HG02798 (cell line): ENCODE data around the gene LARGE1.

Experiments used
- ATAC-seq: cut with Tn5 transposase; IDR thresholded peaks from one replicate; pipeline ENCODE4 v1.9.1; 2021; ENCODE audit warnings: mild to moderate bottlenecking; ENCODE audit not compliant: unreplicated experiment, poor library complexity

The LARGE1 gene

GRCh38 chr22:33687464-33687863 lies 232.8 kb downstream of the LARGE1 start:
- no peak for ATAC-seq

GRCh38 chr22:33684087-33684486 lies 236.2 kb downstream of the LARGE1 start:
- no peak for ATAC-seq

GRCh38 chr22:33682927-33683326 lies 237.3 kb downstream of the LARGE1 start:
- ATAC-seq: no peak

- no peak for ATAC-seq
These were observed 239.6 kb downstream of the LARGE1 start for GRCh38 chr22:33680632-33681031.

GRCh38 chr22:33678523-33678922 lies 241.8 kb downstream of the LARGE1 start:
- ATAC-seq: no peak

GRCh38 chr22:33677536-33677935 lies 242.7 kb downstream of the LARGE1 start:
- no peak for ATAC-seq

GRCh38 chr22:33674357-33674756 lies 245.9 kb downstream of the LARGE1 start:
- no peak for ATAC-seq

GRCh38 chr22:33669746-33670145 lies 250.5 kb downstream of the LARGE1 start:
- ATAC-seq: no peak

- ATAC-seq: no peak
These were observed 253.2 kb downstream of the LARGE1 start for GRCh38 chr22:33666961-33667619.

GRCh38 chr22:33666279-33666960 lies 253.9 kb downstream of the LARGE1 start:
- ATAC-seq: no peak

- ATAC-seq: no peak
These were observed 260.8 kb downstream of the LARGE1 start for GRCh38 chr22:33659448-33659847.

- ATAC-seq: no peak
These were observed 261.5 kb downstream of the LARGE1 start for GRCh38 chr22:33658775-33659174.

GRCh38 chr22:33657670-33658069 lies 262.6 kb downstream of the LARGE1 start:
- no peak for ATAC-seq

- no peak for ATAC-seq
These were observed 263.3 kb downstream of the LARGE1 start for GRCh38 chr22:33656808-33657628.

- no peak for ATAC-seq
These were observed 265.9 kb downstream of the LARGE1 start for GRCh38 chr22:33654173-33654895.

- no peak for ATAC-seq
These were observed 266.7 kb downstream of the LARGE1 start for GRCh38 chr22:33653532-33654063.

- no peak for ATAC-seq
These were observed 267.7 kb downstream of the LARGE1 start for GRCh38 chr22:33652615-33653014.

- no peak for ATAC-seq
These were observed 270.0 kb downstream of the LARGE1 start for GRCh38 chr22:33650244-33650643.

GRCh38 chr22:33648478-33648877 lies 271.8 kb downstream of the LARGE1 start:
- ATAC-seq: no peak

GRCh38 chr22:33640900-33641299 lies 279.4 kb downstream of the LARGE1 start:
- ATAC-seq: no peak
